Activated CD4-positive, alpha-beta T cell treated with anti-CD3 and anti-CD28 coated beads for 4 hours (primary cell): Measurements from ENCODE around the gene CHRNB2.
A peak's percentile ranks its signal among the peaks of the same experiment; 100 is the strongest.

Experiments used
- DNase-seq, 2 donors: peaks; one replicate each; pipeline ENCODE4 v3.0.0-alpha.2; 2020

Gene CHRNB2

DNA sequence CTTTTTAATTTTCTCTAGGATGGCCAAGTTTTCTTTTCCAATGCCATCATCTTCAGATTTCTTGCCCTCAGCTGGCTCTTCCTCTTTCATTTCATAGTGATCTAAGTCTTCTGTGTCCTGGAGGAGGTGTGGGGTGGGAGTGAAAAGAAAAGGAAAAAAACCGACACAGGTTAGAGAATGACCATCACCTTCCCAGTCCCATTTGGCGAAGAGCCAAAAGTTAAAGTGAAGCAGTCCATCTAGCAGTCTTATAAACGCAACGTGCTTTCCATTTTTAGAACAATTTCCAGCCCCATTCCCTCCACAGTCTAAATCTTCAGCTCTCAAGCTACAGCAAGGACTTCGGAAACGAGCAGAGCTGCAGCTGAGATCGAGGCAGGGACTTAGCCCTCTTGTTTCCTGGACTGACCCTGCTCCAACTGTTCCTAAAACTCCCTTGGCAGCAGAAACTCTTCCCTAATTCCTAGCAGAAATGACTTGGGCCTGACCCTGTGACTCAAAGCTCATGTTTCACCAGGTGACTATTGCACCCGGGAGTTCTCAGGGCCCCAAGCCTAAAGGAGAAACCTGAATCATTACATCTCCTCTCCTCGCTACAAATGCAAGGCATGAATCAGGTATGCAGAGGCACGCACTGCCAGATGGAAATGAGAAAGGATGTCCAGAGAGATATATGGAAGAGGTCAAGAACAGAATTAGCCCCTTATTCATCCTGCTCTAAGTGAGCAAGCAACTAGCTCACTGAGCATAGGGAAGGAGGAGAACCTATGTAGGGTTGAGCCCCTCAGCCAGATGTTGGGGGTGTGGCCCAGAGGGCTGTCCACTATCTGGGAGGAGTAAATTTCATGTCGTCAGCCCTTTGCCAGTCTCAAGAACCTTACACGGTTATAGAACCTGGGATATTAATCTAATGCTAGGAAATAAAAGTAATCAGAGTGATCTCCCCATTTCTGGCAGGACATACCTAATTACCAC, 14.2 kb upstream of the CHRNB2 start:
- DNase-seq = no peak

DNA sequence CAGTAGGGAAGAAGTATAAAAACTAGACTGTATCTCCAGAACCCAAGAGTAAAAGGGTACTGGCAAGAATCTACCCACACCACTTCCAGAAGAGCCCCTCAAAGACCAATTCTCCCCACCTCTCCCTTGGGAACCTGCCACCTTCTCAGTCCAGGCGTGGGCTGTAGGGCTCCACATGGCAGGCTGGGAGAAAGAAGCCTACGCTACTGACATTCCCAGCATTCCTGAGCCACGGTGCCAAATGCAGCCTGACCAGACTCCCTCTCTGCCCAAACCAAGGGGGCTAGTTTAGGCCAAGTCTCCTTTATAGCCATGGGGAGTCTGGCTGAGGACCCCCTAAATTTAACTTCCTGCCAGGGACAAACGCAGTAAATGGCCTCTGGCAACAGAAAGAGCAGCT, 11.2 kb upstream of the CHRNB2 start:
- no peak for DNase-seq

DNA sequence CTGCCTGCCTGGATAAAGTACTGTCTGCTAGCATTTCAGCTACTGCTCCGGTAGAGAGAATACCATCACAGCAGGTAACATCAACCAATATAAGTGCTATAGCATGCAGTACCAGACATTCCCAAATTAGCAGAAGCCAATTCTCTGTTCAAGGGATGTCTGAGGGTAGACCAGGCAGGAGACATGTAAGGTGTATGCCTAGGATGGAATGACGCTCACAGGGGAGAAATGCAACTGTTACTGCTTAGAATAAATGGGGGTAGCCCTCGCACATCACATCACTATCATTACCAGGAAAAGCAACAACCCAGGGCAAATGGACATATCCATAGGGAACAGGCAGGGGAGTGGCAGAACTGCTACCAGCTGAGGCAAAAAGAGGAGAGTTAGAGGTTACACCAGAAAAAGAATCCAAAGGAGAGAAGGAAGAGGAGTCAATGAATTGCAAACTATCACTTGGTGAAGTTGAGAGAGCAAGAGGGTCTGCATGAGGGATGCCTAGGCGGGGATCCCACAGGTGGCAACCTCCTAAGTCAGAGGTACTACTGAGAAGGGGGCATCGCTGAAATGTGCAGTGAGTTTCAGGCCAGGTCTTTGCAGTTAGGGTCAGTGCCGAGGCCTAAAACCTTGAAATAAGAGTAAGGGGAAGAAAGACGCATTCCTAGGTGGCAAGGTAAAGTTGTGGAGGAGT, 10.2 kb upstream of the CHRNB2 start:
- no peak for DNase-seq

GRCh38 chr1:154557939-154558719, 9.4 kb upstream of the CHRNB2 start, which contains the start of gene UBE2Q1:
Gene UBE2Q1 (minus strand): TSS chr1:154558662. CDS start chr1:154558553, 109 bp downstream.
- DNase-seq = peak; percentile 14 to 29

DNA sequence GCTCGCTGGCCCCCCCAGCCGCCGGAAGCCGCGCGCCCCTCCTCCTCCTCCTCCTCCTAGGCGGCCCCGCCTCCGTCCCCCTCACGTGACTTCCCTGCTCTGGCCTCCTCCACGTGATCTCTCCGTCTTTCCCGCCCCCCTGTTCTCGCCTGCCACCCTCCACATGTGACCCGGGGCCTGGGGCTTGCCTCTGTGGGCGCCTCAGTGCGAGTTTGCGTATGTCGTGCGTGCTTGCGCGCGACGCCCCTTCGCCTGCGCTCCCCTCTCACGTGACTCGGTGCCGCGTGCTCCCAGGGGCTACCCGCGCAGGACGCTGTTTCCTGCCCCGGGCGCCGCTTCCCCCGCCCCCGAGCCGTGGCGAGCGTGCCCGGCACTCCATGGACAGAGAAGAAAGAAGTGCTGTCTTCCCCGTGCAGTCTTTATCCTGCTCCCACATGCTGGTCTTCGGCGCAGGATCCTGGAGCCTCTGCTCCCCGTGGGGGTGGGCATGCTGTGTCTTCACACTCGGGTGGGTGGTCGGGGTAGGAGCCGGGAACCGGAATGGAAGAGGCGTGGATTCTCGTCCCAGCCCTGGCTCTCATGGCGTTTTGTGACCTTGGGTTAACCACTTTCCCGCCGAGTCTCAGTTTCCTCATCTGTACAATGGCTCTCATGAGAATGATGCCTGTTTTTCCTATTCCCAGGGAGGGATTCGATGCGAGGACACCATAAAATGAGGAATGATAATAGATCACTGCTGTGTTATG, 8.7 kb upstream of the CHRNB2 start:
- DNase-seq = peak; percentile 99 to 100

GRCh38 chr1:154559466-154560044, 8.0 kb upstream of the CHRNB2 start:
- DNase-seq = peak; percentile 83 to 87

DNA sequence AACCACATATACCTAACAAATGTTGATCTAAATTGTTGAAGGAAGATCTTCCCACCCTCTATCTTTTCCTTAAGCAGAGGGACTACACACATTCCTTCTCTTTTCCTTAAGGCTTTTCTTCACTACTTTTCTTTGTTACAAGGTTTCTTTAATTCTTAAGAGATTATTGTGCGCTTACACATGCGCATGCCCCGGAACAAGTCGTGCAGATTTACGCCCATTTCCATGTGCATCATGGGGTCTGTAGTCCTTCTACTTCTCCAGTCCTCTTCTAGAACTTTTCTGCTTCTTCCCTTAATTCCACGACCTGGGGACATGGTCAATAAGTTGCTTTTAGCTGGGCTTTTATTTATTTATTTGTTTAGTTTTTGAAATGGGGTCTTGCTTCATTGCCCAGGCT, 1.7 kb upstream of the CHRNB2 start:
- DNase-seq = no peak

DNA sequence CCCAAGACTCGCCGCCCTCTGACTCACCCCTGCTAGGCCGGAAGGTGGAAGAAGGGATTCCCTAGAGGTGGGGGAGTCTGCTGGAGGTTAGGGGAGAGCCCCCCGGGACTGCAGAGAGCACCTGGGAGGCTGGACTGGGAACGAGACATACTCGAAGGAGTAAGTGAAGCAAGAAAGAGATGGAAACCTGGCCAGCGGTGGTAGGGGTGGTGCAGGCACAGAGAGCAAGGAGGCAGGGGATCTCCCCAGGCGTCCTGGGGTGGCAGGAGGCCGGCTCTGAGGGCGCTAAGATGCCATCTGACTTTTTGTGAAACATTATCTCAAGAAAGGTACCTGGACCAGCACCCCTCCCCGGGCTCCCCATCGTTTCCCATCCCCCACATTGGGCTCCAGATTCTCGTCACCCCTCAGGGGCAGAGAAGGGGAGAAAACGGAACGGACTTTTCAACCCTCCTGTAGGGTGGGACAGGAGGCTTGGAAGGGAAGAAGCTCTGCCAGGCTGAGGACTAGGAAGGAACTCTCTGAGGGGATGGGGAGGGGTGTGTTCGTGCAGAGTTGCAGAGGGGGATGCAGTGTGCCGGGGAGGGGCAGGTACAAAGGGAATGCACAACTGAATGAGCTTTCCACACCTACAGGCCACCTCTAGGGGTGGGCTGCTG, 708 bp downstream of the CHRNB2 start:
- DNase-seq = no peak

- DNase-seq = no peak
These were observed 3.8 kb downstream of the CHRNB2 start for GRCh38 chr1:154571244-154571963.

DNA sequence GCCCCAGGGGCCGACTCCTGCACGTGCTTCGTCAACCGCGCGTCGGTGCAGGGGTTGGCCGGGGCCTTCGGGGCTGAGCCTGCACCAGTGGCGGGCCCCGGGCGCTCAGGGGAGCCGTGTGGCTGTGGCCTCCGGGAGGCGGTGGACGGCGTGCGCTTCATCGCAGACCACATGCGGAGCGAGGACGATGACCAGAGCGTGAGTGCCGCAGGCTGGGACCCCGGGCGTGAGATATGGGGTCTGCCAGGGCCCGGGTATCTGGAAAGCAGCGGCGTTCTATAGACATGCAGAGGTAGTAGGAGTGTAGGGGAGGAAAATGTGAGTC, 4.3 kb downstream of the CHRNB2 start:
- no peak for DNase-seq

- DNase-seq = no peak
These were observed 5.0 kb downstream of the CHRNB2 start for GRCh38 chr1:154572468-154573167.

DNA sequence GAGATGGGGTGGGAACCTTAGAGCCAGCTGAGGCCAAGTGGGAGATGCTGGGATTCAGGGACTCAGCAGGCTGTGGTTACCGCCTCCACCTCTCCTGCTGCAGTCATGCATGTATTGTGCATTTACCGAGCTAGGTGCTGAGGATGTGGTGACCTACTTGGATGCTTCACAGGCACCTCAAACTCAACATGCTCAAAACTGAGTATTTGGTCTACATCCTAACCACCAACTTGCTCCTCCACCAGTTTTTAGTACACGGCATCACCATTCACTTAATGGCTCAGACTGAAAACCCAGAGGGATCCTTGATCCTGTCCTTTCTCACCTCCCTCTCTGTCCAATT, 5.6 kb downstream of the CHRNB2 start:
- no peak for DNase-seq

DNA sequence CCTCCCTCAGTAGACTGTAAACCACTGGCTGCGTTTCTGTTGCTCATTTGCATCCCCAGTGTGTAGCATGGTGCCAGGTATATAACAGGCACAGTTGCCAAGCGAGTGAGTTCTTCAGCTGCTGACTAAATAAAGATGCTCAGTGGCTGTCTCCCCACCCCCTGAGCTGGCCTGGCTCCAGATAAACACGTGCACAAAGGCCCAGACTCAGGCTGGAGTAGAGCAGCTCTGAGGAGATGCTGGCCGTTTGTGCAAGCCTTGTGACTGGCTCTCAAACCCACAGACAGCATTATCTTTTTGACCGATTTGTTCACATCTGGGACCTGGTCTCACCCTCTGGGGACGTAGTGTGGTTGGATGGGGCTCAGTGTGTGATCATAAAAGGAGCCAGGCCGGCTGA, 7.1 kb downstream of the CHRNB2 start:
- no peak for DNase-seq

- DNase-seq = no peak
These were observed 7.8 kb downstream of the CHRNB2 start for GRCh38 chr1:154575147-154575927.

- DNase-seq = no peak
These were observed 8.5 kb downstream of the CHRNB2 start for GRCh38 chr1:154575951-154576566.

GRCh38 chr1:154577346-154578057, 9.9 kb downstream of the CHRNB2 start:
- DNase-seq = no peak

DNA sequence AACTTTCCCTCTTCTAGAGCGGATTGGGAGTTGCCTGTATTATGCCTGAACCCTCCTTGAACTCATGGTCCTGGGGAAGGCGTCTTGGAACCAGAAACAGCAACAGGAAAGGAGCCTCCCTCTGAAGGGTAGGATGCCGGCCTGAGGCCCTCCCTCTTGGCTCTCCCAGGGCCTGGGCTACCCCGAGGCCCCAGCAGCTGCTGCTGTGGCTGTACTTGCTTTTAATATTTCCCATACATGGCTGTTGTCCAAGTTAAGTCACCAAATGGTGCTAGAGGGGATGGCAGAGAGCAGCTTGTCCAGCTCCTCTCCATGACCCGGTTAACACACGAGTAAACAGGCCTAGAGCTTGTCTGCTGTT, 10.5 kb downstream of the CHRNB2 start:
- no peak for DNase-seq

GRCh38 chr1:154579374-154579773, 11.8 kb downstream of the CHRNB2 start:
- DNase-seq = no peak

DNA sequence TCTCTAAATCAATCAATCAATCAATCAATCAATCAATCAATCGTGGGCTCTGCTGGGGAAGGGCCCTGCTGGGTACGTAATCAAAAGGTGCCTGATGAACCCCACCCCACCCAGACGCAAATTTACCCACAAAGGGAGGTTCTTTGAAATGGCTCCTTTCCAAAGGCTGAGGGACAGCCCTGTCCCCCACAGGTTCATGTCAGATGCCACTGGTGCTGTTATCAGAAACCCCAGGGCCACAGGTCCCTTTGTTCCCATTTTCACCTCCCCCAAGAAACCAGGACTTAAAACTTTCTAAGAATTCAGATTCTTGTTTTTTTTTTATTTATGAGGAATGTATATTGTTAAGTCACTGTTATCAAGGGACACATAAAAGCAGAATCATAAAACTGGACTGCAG, 14.2 kb downstream of the CHRNB2 start:
- no peak for DNase-seq
